DND-41 (cell line): Measurements from ENCODE around the gene TEX38.

Experiments used
- ATAC-seq: fragments of 200-7000 bp; cut with Tn5 transposase; 3 replicates; pipeline ENCODE4 v1.9.1; 2021; ENCODE audit warnings: low read depth; ENCODE audit not compliant: insufficient read depth
- DNase-seq: peaks from one replicate; pipeline ENCODE4 v3.0.0-alpha.2; 2020
- H2AFZ ChIP-seq: 2 replicates; pipeline ENCODE4 v1.6.0; 2012; ENCODE audit warnings: low read depth, low read length
- H3K27ac ChIP-seq: 2 replicates; pipeline ENCODE4 v1.5.1; 2012; ENCODE audit warnings: low read length, inconsistent platforms
- H3K27me3 ChIP-seq: fragments of 200-600 bp; sonication (generic); 2 replicates; pipeline ENCODE4 v1.6.0; 2012; ENCODE audit warnings: low read length, mild to moderate bottlenecking, inconsistent platforms; ENCODE audit not compliant: insufficient read depth, poor library complexity
- H3K36me3 ChIP-seq: 2 replicates; pipeline ENCODE4 v1.5.1; 2012; ENCODE audit warnings: low read length, inconsistent platforms; ENCODE audit not compliant: insufficient read depth
- H3K4me1 ChIP-seq: 2 replicates; pipeline ENCODE4 v1.5.1; 2012; ENCODE audit warnings: mild to moderate bottlenecking, low read length; ENCODE audit not compliant: insufficient read depth
- H3K4me2 ChIP-seq: 2 replicates; pipeline ENCODE4 v1.6.0; 2012; ENCODE audit warnings: mild to moderate bottlenecking, moderate library complexity, low read length, inconsistent platforms; ENCODE audit not compliant: insufficient read depth
- H3K4me3 ChIP-seq, 2 experiments: fragments of 200-600 bp in 1 of 2; shearing (Covaris generic) in 1 of 2; 2 replicates each; pipeline ENCODE4 v1.5.1; 2012 to 2016; ENCODE audit warnings: inconsistent platforms in 2 of 2, low read length in 2 of 2, mild to moderate bottlenecking in 2 of 2, low read depth in 1 of 2, moderate library complexity in 1 of 2
- H3K79me2 ChIP-seq: 2 replicates; pipeline ENCODE4 v1.6.0; 2012; ENCODE audit warnings: low read length, inconsistent platforms; ENCODE audit not compliant: insufficient read depth
- H3K9ac ChIP-seq: 2 replicates; pipeline ENCODE4 v1.6.0; 2012; ENCODE audit warnings: low read depth, mild to moderate bottlenecking, inconsistent platforms, low read length, moderate library complexity
- H3K9me3 ChIP-seq: 2 replicates; pipeline ENCODE4 v1.5.1; 2012; ENCODE audit warnings: low read length, moderate library complexity, mild to moderate bottlenecking, inconsistent platforms; ENCODE audit not compliant: insufficient read depth, severe bottlenecking
- H4K20me1 ChIP-seq: 2 replicates; pipeline ENCODE4 v1.6.0; 2012; ENCODE audit warnings: low read length; ENCODE audit not compliant: insufficient read depth
- CTCF ChIP-seq: IDR thresholded peaks from 2 replicates; pipeline ENCODE4 v1.5.1; 2012; ENCODE audit warnings: borderline replicate concordance, low read length, moderate library complexity, mild to moderate bottlenecking; ENCODE audit not compliant: poor library complexity, severe bottlenecking; ENCODE audit errors: extremely low read depth
- EZH2 ChIP-seq: IDR thresholded peaks from 3 replicates; pipeline ENCODE4 v1.6.1; 2012; ENCODE audit warnings: borderline replicate concordance, low read depth, mild to moderate bottlenecking, moderate library complexity, low read length, inconsistent platforms; ENCODE audit not compliant: severe bottlenecking

The TEX38 gene

GRCh38 chr1:46681333-46682034 is 9.8 kb downstream of the TEX38 start:
- Histone ChIP-seq H2AFZ (no peak overlapping the region), H3K9ac (no peak overlapping the region), H3K4me1 (no peaks in the 10 kb centered on the region), H3K4me3 (no peak overlapping the region), H3K36me3 (peaks cover 94% of the 10 kb centered on the region), H4K20me1 (no peaks in the 10 kb centered on the region), H3K79me2 (no peaks in the 10 kb centered on the region), H3K27me3 (no peaks in the 10 kb centered on the region), H3K4me2 (no peak overlapping the region), H3K9me3 (no peaks in the 10 kb centered on the region), H3K27ac (no peak overlapping the region)
- ATAC-seq (no peak), DNase-seq (no peak)
- TF ChIP-seq CTCF (no peak), EZH2 (no peak)

GRCh38 chr1:46682064-46682463 is 10.4 kb downstream of the TEX38 start:
- Histone ChIP-seq H3K27ac (no peak overlapping the region), H3K4me3 (no peak overlapping the region)

GRCh38 chr1:46684670-46685069 is 13.0 kb downstream of the TEX38 start:
- ATAC-seq = no peak
- H4K20me1 ChIP-seq = no peaks in the 10 kb centered on the region; the same call in 1 of the 2 replicates
- no peak overlapping the region for H3K4me2 ChIP-seq
- H3K4me3 ChIP-seq = no peak overlapping the region
- no peaks in the 10 kb centered on the region for H3K79me2 ChIP-seq
- H3K9me3 ChIP-seq = no peaks in the 10 kb centered on the region
- no peak overlapping the region for H2AFZ ChIP-seq
- H3K27me3 ChIP-seq = no peaks in the 10 kb centered on the region
- TF ChIP-seq CTCF (no peak), EZH2 (no peak)
- H3K4me1 ChIP-seq = peaks cover 9% of the 10 kb centered on the region
- peaks cover 100% of the 10 kb centered on the region for H3K36me3 ChIP-seq
- no peak for DNase-seq
- no peak overlapping the region for H3K27ac ChIP-seq
- H3K9ac ChIP-seq = no peak overlapping the region

More at GRCh38 chr1:46682064-46682463, 10.4 kb downstream of the TEX38 start:
- H3K36me3 ChIP-seq = peaks cover 96% of the 10 kb centered on the region
- H3K9me3 ChIP-seq = no peaks in the 10 kb centered on the region
- no peaks in the 10 kb centered on the region for H3K4me1 ChIP-seq
- H4K20me1 ChIP-seq = no peaks in the 10 kb centered on the region
- H3K9ac ChIP-seq = no peak overlapping the region
- no peak overlapping the region for H2AFZ ChIP-seq
- no peak overlapping the region for H3K4me2 ChIP-seq
- no peaks in the 10 kb centered on the region for H3K27me3 ChIP-seq
- ATAC-seq (no peak), DNase-seq (no peak)
- no peaks in the 10 kb centered on the region for H3K79me2 ChIP-seq
- no peak for TF ChIP-seq CTCF
- no peak for TF ChIP-seq EZH2

GRCh38 chr1:46686255-46686654 is 14.6 kb downstream of the TEX38 start:
- ATAC-seq (no peak), DNase-seq (no peak)
- Histone ChIP-seq H3K4me3 (no peak overlapping the region), H3K4me2 (no peak overlapping the region), H3K27ac (no peak overlapping the region), H3K27me3 (no peaks in the 10 kb centered on the region), H3K9ac (no peak overlapping the region), H4K20me1 (no peaks in the 10 kb centered on the region; the same call in 1 of the 2 replicates), H3K9me3 (no peaks in the 10 kb centered on the region), H2AFZ (no peak overlapping the region), H3K79me2 (no peaks in the 10 kb centered on the region), H3K36me3 (peaks cover 98% of the 10 kb centered on the region), H3K4me1 (peaks cover 14% of the 10 kb centered on the region)
- no peak for TF ChIP-seq CTCF
- no peak for TF ChIP-seq EZH2
